Measurements from ENCODE around the gene MAZ. TPM values are rescaled to one million over a fixed set of nuclear protein-coding genes. Genes with fewer than 3 reads are reported as not detected.

The MAZ gene
- total and polyA plus RNA-seq, 2 of the 13 experiments (the other 11 are each of a cell fraction or from before 2014, with no cell fraction given), result 203 to 277 TPM

- TF ChIP-seq ZBTB40 (IDR thresholded peaks at IDR 0.05) (no peak), ZBTB40 (CRISPR knock-in tag; IDR thresholded peaks at IDR 0.05) (no peak), GABPB1 (CRISPR knock-in tag; IDR thresholded peaks at IDR 0.05) (0 out of 2 replicates have a peak, but pooled peaks have one; percentile 26), NFE2 (CRISPR knock-in tag; IDR thresholded peaks at IDR 0.05) (peak; percentile 70; the same call in 1 of the 2 replicates), PCBP2 (optimal IDR thresholded peaks at IDR 0.05; ENCODE audit: low read depth, low read length, poor library complexity, severe bottlenecking) (no peak), GPN1 (CRISPR knock-in tag; IDR thresholded peaks at IDR 0.05; ENCODE audit: borderline replicate concordance) (no peak), HOXA3 (CRISPR knock-in tag; IDR thresholded peaks at IDR 0.05) (peak; percentile 22; the same call in 1 of the 2 replicates), ZNF232 (CRISPR knock-in tag; IDR thresholded peaks at IDR 0.05; ENCODE audit: borderline replicate concordance) (no peak), ZNF432 (CRISPR knock-in tag; IDR thresholded peaks at IDR 0.05; ENCODE audit: borderline replicate concordance) (no peak), HBP1 (CRISPR knock-in tag; IDR thresholded peaks at IDR 0.05; ENCODE audit: low read depth) (0 out of 2 replicates have a peak, but pooled peaks have one; percentile 9), NFE2L2 (IDR thresholded peaks at IDR 0.05; ENCODE audit: low read length) (0 out of 2 replicates have a peak, but pooled peaks have one; percentile 53), ZNF687 (CRISPR knock-in tag; IDR thresholded peaks at IDR 0.05) (peak; percentile 59), ATF3 (CRISPR knock-in tag; IDR thresholded peaks at IDR 0.05) (0 out of 2 replicates have a peak, but pooled peaks have one; percentile 16)
These were observed 19.1 kb downstream of the MAZ start (continued) for GRCh38 chr16:29825145-29826044.

Measured in HepG2 (cell line).